WI38 (cell line): ENCODE data around the gene SHROOM3.
A peak's percentile ranks its signal among the peaks of the same experiment; 100 is the strongest.

Experiments
- H3K4me3 ChIP-seq: 2 replicates; pipeline ENCODE4 v1.5.1; 2011; ENCODE audit warnings: low read depth, mild to moderate bottlenecking, control low read depth, low read length
- TF ChIP-seq, protein P1 (sequence below): IDR thresholded peaks from 2 replicates; pipeline ENCODE4 v1.5.1; 2012; ENCODE audit warnings: low read depth, mild to moderate bottlenecking, control low read depth, low read length

The SHROOM3 gene

GRCh38 chr4:76688619-76689144 is 253.7 kb downstream of the SHROOM3 start:
- TF ChIP-seq, protein P1, sequence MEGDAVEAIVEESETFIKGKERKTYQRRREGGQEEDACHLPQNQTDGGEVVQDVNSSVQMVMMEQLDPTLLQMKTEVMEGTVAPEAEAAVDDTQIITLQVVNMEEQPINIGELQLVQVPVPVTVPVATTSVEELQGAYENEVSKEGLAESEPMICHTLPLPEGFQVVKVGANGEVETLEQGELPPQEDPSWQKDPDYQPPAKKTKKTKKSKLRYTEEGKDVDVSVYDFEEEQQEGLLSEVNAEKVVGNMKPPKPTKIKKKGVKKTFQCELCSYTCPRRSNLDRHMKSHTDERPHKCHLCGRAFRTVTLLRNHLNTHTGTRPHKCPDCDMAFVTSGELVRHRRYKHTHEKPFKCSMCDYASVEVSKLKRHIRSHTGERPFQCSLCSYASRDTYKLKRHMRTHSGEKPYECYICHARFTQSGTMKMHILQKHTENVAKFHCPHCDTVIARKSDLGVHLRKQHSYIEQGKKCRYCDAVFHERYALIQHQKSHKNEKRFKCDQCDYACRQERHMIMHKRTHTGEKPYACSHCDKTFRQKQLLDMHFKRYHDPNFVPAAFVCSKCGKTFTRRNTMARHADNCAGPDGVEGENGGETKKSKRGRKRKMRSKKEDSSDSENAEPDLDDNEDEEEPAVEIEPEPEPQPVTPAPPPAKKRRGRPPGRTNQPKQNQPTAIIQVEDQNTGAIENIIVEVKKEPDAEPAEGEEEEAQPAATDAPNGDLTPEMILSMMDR = no peak
- peak overlapping the region; percentile 84 for H3K4me3 ChIP-seq

GRCh38 chr4:76689145-76689817 is 254.3 kb downstream of the SHROOM3 start:
- peak overlapping the region; percentile 84 for H3K4me3 ChIP-seq
- TF ChIP-seq, protein P1 = no peak

GRCh38 chr4:76690011-76690905 is 255.2 kb downstream of the SHROOM3 start:
- peak overlapping the region; percentile 84 for H3K4me3 ChIP-seq
- TF ChIP-seq, protein P1 = no peak

DNA sequence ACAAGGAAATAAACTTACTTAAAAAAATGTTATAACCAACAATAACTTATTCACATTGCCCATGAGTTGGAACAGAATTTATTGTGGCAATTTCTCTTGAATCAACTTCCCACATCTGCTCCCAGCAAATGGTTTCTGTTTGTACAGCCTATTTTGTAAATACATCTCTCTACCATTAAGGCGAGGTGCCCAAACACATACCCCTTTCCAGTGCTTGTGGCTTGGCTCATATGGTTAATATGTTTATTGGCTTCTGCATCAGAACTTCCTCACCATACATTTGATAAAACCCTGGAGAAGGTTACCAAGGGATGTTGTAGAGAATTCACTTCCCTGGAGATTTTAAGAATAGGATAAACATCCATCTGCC is 255.9 kb downstream of the SHROOM3 start:
- TF ChIP-seq, protein P1 = no peak
- peak overlapping the region; percentile 84 for H3K4me3 ChIP-seq

GRCh38 chr4:76691807-76692582 is 257.0 kb downstream of the SHROOM3 start:
- TF ChIP-seq, protein P1 = no peak
- H3K4me3 ChIP-seq = no peak overlapping the region

- TF ChIP-seq, protein P1 = no peak
- H3K4me3 ChIP-seq = no peak overlapping the region
Measured at GRCh38 chr4:76692761-76693160, 257.7 kb downstream of the SHROOM3 start.
